GM12873 (cell line): ENCODE data around the gene UNC5C.

Source experiments
- TF ChIP-seq, protein P1 (sequence below): IDR thresholded peaks from 2 replicates; pipeline ENCODE4 v1.5.1; 2012; ENCODE audit warnings: low read depth, mild to moderate bottlenecking, moderate library complexity, low read length, control low read depth; ENCODE audit not compliant: insufficient read depth; ENCODE audit errors: missing control alignments

UNC5C gene

GRCh38 chr4:95544113-95545103, 4.4 kb downstream of the UNC5C start:
- TF ChIP-seq, protein P1, sequence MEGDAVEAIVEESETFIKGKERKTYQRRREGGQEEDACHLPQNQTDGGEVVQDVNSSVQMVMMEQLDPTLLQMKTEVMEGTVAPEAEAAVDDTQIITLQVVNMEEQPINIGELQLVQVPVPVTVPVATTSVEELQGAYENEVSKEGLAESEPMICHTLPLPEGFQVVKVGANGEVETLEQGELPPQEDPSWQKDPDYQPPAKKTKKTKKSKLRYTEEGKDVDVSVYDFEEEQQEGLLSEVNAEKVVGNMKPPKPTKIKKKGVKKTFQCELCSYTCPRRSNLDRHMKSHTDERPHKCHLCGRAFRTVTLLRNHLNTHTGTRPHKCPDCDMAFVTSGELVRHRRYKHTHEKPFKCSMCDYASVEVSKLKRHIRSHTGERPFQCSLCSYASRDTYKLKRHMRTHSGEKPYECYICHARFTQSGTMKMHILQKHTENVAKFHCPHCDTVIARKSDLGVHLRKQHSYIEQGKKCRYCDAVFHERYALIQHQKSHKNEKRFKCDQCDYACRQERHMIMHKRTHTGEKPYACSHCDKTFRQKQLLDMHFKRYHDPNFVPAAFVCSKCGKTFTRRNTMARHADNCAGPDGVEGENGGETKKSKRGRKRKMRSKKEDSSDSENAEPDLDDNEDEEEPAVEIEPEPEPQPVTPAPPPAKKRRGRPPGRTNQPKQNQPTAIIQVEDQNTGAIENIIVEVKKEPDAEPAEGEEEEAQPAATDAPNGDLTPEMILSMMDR, result no peak

DNA sequence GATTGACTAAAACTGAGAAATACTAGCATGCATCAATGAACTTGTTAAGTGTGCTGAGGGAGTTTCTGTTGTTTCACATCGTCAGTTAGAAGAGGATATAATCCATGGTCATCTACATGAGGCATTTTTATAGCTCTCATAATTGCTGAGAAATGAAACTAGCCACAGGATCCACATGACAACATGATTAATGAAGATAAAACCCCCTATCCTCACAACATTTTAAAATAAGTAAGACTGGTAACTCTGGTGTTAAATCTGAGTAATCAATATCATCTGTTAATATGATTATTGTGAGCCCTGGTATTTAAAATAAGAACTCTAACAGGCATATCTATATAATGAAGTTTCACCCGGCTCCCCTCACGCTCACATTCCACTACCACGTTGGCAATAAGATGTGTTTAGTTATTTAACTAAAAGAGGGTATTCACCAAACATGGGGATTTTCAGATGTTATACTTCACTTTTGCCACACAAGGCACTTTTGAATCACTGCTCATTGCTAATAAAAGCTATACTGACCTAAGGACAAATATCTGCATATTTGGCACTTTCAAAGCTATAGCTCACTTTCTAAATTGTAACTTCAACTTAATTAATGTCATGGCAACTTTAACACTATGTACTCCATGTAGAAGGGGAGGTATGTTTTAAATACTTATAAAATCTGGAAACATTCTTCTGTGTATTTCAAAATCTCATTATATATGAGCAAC, 6.7 kb downstream of the UNC5C start:
- TF ChIP-seq, protein P1, result no peak

DNA sequence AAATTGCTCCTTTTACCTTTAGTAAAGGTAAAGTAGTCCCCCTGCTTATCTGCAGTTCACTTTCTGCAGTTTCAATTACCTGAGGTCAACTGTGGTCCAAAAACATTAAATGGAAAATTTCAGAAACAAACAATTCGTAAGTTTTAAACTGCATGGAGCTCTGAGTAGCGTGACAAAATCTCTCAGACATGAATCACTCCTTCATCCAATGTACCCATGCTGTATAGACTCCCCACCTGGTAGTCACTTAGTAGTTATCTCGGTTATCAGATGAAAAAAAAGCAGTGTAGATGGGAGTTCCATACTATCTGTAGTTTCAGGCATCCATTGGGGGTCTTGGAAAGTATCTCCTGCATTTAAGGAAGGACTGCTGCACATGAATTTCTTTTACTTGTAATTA, 7.7 kb downstream of the UNC5C start:
- TF ChIP-seq, protein P1, result no peak

GRCh38 chr4:95540227-95540626, 8.5 kb downstream of the UNC5C start:
- TF ChIP-seq, protein P1, result no peak

DNA sequence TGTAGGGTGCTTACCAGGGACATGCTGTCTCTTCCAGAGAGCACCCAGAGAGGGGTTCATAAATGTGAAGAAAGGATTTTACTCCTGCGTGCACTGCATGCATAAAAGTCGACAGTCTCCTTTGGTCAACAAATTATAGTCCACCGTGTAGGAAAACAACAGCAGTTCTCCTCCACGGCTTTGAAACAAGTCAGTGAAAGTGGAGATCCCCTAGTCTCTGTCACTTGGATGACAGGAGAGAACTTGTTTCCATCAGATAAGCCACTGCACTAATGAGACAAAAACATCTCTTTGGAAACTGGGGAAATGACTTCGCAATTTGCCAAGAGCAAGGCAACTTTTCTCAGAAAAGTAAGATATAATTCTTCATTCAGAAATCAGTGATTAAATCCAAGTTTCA, 9.7 kb downstream of the UNC5C start:
- TF ChIP-seq, protein P1, result no peak

- TF ChIP-seq, protein P1, result no peak
Measured at GRCh38 chr4:95537863-95538488, 10.8 kb downstream of the UNC5C start.

GRCh38 chr4:95537191-95537590, 11.6 kb downstream of the UNC5C start:
- TF ChIP-seq, protein P1, result no peak
